ENCODE results near the gene AURKB. TPM values are rescaled to one million over a fixed set of nuclear protein-coding genes. Genes with fewer than 3 reads are reported as not detected.
A peak's percentile ranks its signal among the peaks of the same experiment; 100 is the strongest.

The AURKB gene
- total and polyA plus RNA-seq, 2 of the 13 experiments (the other 11 are each of a cell fraction or from before 2014, with no cell fraction given): 29.5 to 75.3 TPM

GRCh38 chr17:8222380-8222629 is 11.9 kb upstream of the AURKB start (continued):
- no peak for TF ChIP-seq ZNF432 (CRISPR knock-in tag; IDR thresholded peaks at IDR 0.05; ENCODE audit: borderline replicate concordance)
- peak; percentile 14 for TF ChIP-seq MED8 (CRISPR knock-in tag; IDR thresholded peaks at IDR 0.05; ENCODE audit: insufficient replicate concordance)
- no peak for TF ChIP-seq ZNF577 (CRISPR knock-in tag; IDR thresholded peaks at IDR 0.05; ENCODE audit: borderline replicate concordance, low read depth)
- TF ChIP-seq ZNF703 (CRISPR knock-in tag; IDR thresholded peaks at IDR 0.05; ENCODE audit: borderline replicate concordance): no peak
- no peak for TF ChIP-seq MLLT10 (CRISPR knock-in tag; IDR thresholded peaks at IDR 0.05)
- no peak for TF ChIP-seq STAT5B (CRISPR knock-in tag; IDR thresholded peaks at IDR 0.05)
- TF ChIP-seq ZNF737 (CRISPR knock-in tag; IDR thresholded peaks at IDR 0.05; ENCODE audit: borderline replicate concordance): no peak
- no peak for TF ChIP-seq DBP (CRISPR knock-in tag; IDR thresholded peaks at IDR 0.05; ENCODE audit: not compliant biosample characterization)
- no peak for TF ChIP-seq ZNF468 (CRISPR knock-in tag; IDR thresholded peaks at IDR 0.05)
- TF ChIP-seq ZBTB25 (CRISPR knock-in tag; IDR thresholded peaks at IDR 0.05): no peak
- TF ChIP-seq CHD4 (IDR thresholded peaks at IDR 0.05; ENCODE audit: borderline replicate concordance, low read length): peak; percentile 7; the same call in 1 of the 2 replicates
- no peak for TF ChIP-seq SMARCC2 (IDR thresholded peaks at IDR 0.05)
- TF ChIP-seq ARNT2 (CRISPR knock-in tag; IDR thresholded peaks at IDR 0.05; ENCODE audit: low read depth): 0 out of 2 replicates have a peak, but pooled peaks have one; percentile 17
- no peak for TF ChIP-seq HINFP (CRISPR knock-in tag; IDR thresholded peaks at IDR 0.05; ENCODE audit: low read depth)
- no peak for TF ChIP-seq CBX5 (CRISPR knock-in tag; IDR thresholded peaks at IDR 0.05; ENCODE audit: borderline replicate concordance)
- no peak for TF ChIP-seq ZBTB49 (CRISPR knock-in tag; IDR thresholded peaks at IDR 0.05; ENCODE audit: borderline replicate concordance)
- no peak for TF ChIP-seq ZNF3 (CRISPR knock-in tag; IDR thresholded peaks at IDR 0.05)
- TF ChIP-seq ZNF557 (CRISPR knock-in tag; IDR thresholded peaks at IDR 0.05): 0 out of 2 replicates have a peak, but pooled peaks have one; percentile 1
- TF ChIP-seq FUBP1 (CRISPR knock-in tag; IDR thresholded peaks at IDR 0.05; ENCODE audit: borderline replicate concordance): no peak

Measured in HepG2 (cell line).